ENCODE data around the gene NSMCE1.

Gene NSMCE1

DNA sequence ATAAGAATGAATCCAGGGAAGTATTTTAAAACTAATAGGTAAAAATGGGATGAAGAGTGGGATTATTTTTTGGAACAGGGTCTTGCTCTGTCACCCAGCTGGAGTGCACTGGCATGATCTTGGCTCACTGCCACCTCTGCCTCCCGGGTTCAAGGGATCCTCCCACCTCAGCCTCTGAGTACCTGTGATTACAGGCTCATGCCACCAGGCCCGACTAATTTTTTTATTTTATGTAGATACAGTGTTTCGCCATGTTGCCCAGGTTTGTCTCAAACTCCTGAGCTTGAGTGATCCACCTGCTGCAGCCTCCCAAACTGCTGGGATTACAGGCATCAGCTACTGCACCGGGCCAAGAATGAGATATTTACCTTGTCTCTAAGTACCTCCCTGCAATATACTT lies 22.1 kb downstream of the NSMCE1 start:
- no peak overlapping the region for H3K4me3 ChIP-seq (ENCODE audit: low read length)
- DNase-seq (ENCODE audit: low read depth) = no peak
- TF ChIP-seq, protein P1, sequence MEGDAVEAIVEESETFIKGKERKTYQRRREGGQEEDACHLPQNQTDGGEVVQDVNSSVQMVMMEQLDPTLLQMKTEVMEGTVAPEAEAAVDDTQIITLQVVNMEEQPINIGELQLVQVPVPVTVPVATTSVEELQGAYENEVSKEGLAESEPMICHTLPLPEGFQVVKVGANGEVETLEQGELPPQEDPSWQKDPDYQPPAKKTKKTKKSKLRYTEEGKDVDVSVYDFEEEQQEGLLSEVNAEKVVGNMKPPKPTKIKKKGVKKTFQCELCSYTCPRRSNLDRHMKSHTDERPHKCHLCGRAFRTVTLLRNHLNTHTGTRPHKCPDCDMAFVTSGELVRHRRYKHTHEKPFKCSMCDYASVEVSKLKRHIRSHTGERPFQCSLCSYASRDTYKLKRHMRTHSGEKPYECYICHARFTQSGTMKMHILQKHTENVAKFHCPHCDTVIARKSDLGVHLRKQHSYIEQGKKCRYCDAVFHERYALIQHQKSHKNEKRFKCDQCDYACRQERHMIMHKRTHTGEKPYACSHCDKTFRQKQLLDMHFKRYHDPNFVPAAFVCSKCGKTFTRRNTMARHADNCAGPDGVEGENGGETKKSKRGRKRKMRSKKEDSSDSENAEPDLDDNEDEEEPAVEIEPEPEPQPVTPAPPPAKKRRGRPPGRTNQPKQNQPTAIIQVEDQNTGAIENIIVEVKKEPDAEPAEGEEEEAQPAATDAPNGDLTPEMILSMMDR (conservative IDR thresholded peaks at IDR 0.05; ENCODE audit: low read depth, low read length) = no peak

DNA sequence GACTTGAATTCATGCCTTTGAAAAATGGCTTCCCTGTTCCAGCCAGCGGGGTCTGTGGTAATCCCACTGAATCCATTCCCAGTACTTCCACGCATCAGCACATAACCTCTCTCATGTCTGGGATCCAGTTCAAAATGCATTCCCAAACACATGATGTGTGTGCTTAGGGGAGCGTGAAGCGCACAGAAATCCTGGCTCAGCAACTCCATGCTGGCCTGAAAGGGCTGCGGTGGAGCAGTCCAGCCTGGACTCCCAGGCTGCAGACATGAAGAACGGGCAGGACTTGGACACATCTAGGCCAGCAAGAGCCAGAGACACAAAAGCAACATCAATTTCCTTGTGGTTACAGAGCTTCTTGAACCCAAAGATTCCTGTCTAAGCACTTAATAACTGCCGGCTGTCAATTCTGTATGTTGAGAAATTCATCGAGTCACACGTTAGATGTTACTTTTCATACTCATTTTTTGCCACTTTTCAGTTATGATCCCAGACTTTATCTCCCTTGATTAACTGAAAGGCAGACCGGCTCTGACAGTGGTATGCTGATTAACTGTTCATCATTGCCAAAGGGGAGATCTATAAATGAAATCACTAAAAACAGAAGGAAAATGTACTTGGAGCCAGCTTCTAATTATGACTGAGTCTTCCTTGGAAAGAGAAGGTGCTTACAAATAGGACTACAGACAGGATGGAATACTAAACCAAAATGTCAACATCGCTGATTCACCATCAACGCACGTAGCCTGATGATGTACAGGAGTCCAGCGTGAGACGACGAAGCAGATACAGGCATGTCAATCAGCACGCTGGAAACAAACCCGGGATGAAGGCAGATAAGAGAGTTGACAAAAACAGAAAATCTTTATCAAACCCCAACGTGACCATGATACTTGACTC lies 23.0 kb downstream of the NSMCE1 start:
- TF ChIP-seq, protein P1 (conservative IDR thresholded peaks at IDR 0.05; ENCODE audit: low read depth, low read length) = no peak
- H3K4me3 ChIP-seq (ENCODE audit: low read length) = no peak overlapping the region
- peak; percentile 88 for DNase-seq (ENCODE audit: low read depth)

DNA sequence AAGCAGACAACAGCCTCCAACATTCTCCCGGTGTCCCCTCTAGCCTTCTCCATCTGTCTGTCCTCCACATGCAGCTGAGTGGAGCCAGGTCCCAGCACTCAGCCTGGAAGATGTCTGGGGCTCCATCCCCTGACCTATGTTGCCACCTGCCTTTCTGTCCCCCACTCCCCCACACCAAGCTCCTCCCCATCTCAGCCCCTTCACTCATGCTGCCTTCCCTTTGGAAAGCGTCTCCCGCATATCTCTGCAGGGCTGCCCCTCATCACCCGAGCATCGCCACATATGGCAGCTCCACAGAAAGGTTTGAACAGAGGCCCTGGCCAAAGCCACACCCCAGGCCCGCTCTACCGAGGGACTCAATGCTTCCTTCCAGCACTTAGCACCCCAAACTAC lies 24.2 kb downstream of the NSMCE1 start:
- no peak for DNase-seq (ENCODE audit: low read depth)
- H3K4me3 ChIP-seq (ENCODE audit: low read length) = no peak overlapping the region
- TF ChIP-seq, protein P1 (conservative IDR thresholded peaks at IDR 0.05; ENCODE audit: low read depth, low read length) = no peak

DNA sequence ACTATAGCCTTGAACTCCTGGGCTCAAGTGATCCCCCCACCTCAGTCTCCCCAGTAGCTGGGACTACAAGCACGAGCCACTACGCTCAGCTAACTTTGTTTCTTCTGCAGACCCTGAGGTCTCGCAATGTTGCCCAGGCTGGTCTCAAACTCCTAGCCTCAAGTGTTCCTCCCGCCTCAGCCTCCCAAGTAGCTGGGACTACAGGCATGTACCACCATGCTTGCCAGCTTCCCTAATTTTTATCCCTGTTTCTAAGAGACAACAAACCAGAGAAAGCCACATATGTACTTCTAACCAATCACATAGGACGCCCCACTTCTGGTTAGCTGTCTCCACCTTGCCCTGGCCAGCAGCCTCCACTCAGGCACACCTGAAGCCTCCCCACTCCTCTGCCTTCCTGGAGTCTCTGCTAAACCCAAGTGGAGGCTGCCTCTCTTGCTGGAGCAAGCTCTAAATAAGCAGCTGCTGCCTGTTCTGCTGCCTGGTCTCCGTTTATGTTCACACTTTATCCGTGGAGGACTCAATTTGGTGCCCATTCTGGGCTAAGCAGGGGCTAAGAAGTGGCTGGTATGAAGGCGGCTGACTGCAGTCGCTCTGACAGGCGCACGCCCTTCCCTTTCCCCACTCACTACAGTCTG lies 24.7 kb downstream of the NSMCE1 start:
- TF ChIP-seq, protein P1 (conservative IDR thresholded peaks at IDR 0.05; ENCODE audit: low read depth, low read length) = no peak
- no peak overlapping the region for H3K4me3 ChIP-seq (ENCODE audit: low read length)
- no peak for DNase-seq (ENCODE audit: low read depth)

DNA sequence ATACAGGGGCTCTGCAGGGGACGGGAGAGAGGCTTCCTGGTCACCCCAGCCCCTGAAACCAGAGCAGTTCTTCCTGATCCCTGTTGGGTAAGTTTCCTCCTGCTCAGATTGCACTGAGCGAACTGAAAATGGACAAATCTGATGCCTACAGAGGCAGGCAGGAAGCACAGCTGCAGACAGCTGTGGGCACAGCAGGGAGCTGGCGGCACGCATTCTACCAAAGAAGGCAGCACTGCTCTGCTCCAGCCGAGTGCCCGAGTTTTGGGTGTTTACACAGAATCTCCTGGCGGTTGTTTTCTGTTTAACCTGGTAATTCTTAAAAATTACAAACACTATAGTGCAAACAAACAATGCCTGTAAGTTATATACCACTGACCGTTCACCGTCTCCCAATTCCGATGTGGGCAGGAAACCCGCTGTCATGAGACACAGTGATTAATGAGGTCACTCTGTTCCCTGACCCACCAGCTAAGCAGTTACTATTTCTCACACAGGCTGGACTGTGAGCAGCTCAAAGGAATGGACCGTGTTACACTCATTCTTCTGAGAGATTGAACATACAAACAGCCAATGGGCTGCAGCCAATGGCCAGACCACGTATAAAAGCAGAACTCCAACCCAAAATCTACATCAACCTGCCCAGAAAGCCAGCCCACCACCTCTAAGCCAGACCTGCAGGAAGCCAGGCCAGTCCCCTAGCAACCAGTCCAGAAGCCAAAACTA lies 25.5 kb downstream of the NSMCE1 start:
- peak; percentile 92 for DNase-seq (ENCODE audit: low read depth)
- TF ChIP-seq, protein P1 (conservative IDR thresholded peaks at IDR 0.05; ENCODE audit: low read depth, low read length) = no peak
- H3K4me3 ChIP-seq (ENCODE audit: low read length) = peak overlapping the region; percentile 25

DNA sequence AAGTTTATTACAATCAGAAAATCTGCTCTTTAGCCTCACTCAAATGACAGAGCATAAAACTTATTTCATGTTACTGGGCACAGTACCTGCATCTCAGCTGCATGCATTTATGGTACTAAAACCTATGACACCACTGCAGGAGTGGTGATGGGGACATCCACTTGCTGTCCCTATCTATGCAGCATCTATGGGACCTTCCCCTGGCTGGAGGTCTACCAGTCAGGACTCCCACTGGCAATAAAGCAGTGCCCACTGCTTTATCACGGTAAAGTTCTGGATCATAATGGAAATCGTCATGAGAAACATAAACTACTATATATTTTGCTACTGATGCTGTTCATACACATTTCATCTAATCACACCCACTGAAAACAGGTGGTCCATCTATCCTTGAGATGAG lies 26.2 kb downstream of the NSMCE1 start:
- H3K4me3 ChIP-seq (ENCODE audit: low read length) = peak overlapping the region; percentile 25
- TF ChIP-seq, protein P1 (conservative IDR thresholded peaks at IDR 0.05; ENCODE audit: low read depth, low read length) = no peak
- no peak for DNase-seq (ENCODE audit: low read depth)

Measured in retinal pigment epithelial cell (primary cell).